Left ventricle myocardium superior (tissue), 1 donor: ENCODE data around the gene TDRD10. TPM values are rescaled to one million over a fixed set of nuclear protein-coding genes. Genes with fewer than 3 reads are reported as not detected.

Source experiments
- ATAC-seq: fragments of 200-7000 bp; cut with Tn5 transposase; one replicate; pipeline ENCODE4 v1.9.1; 2020; ENCODE audit warnings: mild to moderate bottlenecking, moderate library complexity
- DNase-seq: peaks from one replicate; pipeline ENCODE4 v3.0.0-alpha.2; 2020
- intact Hi-C: fragments of 100-400 bp; cut with micrococcal nuclease; formaldehyde crosslinking; loops from one replicate; pipeline ENCODE4 v1.11.0; 2022
- total RNA-seq: library from RNA; stranded (reverse); fragmentation: NEBNext Ultra II Directional; extraction: Animal tissue kit (Norgen Biotek cat#: 25700); gene quantifications from one replicate; pipeline ENCODE4 v1.2.1, GENCODE V29; 2021
- donor health status: DM: no; HTN: yes; CAD: no; lungs with severe emphysema.

Gene TDRD10
- total RNA-seq, 1 donor from 2014 or later: 1.9 TPM

DNA sequence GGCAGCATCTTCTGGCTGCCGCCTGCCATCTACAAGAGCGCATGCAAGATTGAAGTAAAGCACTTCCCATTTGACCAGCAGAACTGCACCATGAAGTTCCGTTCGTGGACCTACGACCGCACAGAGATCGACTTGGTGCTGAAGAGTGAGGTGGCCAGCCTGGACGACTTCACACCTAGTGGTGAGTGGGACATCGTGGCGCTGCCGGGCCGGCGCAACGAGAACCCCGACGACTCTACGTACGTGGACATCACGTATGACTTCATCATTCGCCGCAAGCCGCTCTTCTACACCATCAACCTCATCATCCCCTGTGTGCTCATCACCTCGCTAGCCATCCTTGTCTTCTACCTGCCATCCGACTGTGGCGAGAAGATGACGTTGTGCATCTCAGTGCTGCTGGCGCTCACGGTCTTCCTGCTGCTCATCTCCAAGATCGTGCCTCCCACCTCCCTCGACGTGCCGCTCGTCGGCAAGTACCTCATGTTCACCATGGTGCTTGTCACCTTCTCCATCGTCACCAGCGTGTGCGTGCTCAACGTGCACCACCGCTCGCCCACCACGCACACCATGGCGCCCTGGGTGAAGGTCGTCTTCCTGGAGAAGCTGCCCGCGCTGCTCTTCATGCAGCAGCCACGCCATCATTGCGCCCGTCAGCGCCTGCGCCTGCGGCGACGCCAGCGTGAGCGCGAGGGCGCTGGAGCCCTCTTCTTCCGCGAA, 69.4 kb downstream of the TDRD10 start:
- DNase-seq (no peak), ATAC-seq (no peak)
- intact Hi-C loops: no loop called here

DNA sequence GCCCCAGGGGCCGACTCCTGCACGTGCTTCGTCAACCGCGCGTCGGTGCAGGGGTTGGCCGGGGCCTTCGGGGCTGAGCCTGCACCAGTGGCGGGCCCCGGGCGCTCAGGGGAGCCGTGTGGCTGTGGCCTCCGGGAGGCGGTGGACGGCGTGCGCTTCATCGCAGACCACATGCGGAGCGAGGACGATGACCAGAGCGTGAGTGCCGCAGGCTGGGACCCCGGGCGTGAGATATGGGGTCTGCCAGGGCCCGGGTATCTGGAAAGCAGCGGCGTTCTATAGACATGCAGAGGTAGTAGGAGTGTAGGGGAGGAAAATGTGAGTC, 69.9 kb downstream of the TDRD10 start:
- intact Hi-C loops: no loop called here
- ATAC-seq: no peak
- no peak for DNase-seq

DNA sequence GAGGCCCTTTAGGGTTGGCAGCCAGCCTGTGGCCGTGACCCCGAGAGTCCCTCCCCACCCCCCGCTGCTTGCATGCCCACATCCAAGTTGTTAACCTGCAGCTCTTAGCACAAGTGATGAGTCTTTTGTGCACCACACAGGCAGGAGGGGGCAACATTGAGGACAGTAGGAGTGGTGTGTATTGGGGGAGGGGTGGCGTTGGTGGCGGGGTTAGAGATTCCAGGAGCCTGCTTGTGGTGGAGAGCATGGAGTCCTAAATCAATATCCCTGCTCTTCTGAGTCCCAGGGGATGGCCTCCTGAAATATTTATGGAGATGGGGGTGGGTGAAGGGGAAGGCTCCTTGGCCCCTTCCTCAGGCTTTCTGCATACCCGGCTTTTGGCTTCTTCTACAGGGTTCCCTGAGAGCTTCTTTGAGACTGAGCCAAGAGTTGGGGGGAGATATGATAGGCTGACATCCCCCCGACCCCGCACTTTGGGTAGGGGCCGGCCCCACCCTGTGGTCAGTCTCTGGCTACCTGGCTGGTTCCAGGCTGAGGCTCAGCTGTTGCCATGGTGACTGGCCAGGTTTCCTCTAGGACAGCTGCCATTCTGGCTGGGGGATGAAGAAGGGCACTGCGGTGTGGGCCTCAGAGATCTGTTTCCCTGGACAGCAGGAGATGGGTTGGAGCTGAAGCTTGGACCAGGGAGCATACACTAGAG, 70.6 kb downstream of the TDRD10 start:
- DNase-seq: no peak
- intact Hi-C loops: no loop called here
- ATAC-seq: no peak

DNA sequence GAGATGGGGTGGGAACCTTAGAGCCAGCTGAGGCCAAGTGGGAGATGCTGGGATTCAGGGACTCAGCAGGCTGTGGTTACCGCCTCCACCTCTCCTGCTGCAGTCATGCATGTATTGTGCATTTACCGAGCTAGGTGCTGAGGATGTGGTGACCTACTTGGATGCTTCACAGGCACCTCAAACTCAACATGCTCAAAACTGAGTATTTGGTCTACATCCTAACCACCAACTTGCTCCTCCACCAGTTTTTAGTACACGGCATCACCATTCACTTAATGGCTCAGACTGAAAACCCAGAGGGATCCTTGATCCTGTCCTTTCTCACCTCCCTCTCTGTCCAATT, 71.1 kb downstream of the TDRD10 start:
- DNase-seq (no peak), ATAC-seq (no peak)
- intact Hi-C loops: no loop called here

DNA sequence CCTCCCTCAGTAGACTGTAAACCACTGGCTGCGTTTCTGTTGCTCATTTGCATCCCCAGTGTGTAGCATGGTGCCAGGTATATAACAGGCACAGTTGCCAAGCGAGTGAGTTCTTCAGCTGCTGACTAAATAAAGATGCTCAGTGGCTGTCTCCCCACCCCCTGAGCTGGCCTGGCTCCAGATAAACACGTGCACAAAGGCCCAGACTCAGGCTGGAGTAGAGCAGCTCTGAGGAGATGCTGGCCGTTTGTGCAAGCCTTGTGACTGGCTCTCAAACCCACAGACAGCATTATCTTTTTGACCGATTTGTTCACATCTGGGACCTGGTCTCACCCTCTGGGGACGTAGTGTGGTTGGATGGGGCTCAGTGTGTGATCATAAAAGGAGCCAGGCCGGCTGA, 72.7 kb downstream of the TDRD10 start:
- no peak for ATAC-seq
- intact Hi-C loops: no loop called here
- no peak for DNase-seq

DNA sequence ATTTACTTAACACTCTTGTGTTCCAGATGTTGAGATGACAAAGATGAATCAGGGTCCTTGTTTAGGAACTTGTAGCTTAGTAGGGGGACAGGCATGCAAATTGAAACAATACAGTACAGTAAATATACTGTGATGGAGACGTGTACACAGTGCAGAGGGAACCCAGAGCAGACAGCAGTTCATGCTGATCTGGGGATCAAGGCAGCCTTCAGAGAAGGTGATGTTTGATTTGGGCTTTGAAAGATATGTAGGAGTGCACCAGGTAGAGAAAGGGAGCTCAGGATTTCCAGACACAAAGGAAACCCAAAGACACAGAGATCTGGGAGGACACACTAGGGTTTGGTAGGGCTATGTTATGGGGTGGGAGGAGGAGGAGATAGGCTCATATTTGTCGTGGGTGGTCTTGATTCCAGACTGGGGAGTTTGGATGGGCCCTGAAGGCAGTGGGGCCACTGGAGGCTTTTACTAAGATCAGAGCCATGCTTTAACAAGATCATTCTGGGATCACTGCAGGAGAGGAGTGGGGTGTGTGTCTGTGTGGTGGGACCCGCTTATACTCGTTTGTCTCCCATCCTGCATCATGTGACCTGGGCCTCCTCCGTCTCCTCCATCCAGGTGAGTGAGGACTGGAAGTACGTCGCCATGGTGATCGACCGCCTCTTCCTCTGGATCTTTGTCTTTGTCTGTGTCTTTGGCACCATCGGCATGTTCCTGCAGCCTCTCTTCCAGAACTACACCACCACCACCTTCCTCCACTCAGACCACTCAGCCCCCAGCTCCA, 73.3 kb downstream of the TDRD10 start:
- DNase-seq (no peak), ATAC-seq (no peak)
- intact Hi-C loops: no loop called here

DNA sequence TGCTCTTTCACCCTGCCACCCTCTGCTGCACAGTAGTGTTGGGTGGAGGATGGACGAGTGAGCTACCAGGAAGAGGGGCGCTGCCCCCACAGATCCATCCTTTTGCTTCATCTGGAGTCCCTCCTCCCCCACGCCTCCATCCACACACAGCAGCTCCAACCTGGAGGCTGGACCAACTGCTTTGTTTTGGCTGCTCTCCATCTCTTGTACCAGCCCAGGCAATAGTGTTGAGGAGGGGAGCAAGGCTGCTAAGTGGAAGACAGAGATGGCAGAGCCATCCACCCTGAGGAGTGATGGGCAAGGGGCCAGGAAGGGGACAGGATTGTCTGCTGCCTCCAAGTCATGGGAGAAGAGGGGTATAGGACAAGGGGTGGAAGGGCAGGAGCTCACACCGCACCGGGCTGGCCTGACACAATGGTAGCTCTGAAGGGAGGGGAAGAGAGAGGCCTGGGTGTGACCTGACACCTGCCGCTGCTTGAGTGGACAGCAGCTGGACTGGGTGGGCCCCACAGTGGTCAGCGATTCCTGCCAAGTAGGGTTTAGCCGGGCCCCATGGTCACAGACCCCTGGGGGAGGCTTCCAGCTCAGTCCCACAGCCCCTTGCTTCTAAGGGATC, 74.0 kb downstream of the TDRD10 start:
- DNase-seq: no peak
- intact Hi-C loops: no loop called here
- no peak for ATAC-seq

DNA sequence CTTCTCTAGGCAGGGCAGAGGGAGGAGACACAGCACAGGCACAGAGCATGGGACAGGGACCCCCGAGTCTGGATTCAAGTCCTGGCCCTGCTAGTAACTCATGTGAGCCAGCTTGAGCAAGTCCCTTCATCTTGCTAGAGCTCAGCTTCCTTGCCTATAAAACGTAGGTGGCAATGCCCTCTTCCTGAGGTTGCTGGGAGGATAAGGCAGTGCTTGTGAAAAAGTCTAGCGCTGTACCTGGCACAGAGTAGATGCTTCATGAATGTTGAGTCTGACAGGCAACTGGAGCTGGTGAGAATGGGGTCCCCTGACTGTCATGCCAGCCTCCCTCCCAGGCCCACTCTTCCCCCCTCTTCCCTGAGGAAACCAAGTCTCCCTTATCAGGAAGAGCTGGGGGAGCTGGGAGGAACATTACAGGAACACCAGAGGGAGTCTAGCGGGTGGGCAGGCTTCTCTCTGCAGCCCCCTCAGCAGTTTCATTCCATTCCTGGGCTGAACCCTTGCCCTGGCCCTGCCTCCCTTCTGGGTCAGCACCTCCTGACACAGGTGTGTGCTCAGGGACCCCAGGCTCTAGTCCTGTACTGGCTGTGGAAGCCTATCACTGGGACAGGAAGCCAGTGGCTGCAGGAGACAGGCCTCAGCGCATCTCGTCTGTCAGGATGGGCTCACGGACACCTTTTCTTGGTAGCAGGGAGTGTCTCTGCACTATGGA, 75.5 kb downstream of the TDRD10 start:
- DNase-seq: no peak
- intact Hi-C loops: no loop called here
- ATAC-seq: no peak

DNA sequence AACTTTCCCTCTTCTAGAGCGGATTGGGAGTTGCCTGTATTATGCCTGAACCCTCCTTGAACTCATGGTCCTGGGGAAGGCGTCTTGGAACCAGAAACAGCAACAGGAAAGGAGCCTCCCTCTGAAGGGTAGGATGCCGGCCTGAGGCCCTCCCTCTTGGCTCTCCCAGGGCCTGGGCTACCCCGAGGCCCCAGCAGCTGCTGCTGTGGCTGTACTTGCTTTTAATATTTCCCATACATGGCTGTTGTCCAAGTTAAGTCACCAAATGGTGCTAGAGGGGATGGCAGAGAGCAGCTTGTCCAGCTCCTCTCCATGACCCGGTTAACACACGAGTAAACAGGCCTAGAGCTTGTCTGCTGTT, 76.0 kb downstream of the TDRD10 start:
- ATAC-seq (peak; percentile 66), DNase-seq (no peak)
- intact Hi-C loops: no loop called here

DNA sequence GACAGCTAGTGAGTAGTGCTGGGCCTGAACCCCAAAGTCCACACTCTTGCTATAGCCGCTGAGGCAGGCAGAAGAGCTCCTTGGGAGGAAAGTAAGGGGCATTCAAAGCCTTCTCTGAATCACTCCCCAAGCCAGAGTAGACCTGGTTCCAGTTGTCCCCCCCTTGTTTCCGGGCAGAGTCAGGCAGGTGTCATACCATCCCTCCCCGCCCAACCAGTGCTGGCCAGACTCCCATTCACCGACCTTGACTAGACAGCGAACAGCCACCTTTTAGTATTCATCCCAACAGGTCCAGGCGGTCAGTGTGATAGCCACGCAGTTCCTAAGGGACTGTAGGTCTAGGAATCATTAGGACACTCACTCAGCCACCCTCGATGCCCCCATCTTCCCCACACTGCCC, 77.4 kb downstream of the TDRD10 start:
- intact Hi-C loops: no loop called here
- DNase-seq (no peak), ATAC-seq (no peak)

DNA sequence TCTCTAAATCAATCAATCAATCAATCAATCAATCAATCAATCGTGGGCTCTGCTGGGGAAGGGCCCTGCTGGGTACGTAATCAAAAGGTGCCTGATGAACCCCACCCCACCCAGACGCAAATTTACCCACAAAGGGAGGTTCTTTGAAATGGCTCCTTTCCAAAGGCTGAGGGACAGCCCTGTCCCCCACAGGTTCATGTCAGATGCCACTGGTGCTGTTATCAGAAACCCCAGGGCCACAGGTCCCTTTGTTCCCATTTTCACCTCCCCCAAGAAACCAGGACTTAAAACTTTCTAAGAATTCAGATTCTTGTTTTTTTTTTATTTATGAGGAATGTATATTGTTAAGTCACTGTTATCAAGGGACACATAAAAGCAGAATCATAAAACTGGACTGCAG, 79.7 kb downstream of the TDRD10 start:
- intact Hi-C loops: no loop called here
- ATAC-seq (no peak), DNase-seq (no peak)

DNA sequence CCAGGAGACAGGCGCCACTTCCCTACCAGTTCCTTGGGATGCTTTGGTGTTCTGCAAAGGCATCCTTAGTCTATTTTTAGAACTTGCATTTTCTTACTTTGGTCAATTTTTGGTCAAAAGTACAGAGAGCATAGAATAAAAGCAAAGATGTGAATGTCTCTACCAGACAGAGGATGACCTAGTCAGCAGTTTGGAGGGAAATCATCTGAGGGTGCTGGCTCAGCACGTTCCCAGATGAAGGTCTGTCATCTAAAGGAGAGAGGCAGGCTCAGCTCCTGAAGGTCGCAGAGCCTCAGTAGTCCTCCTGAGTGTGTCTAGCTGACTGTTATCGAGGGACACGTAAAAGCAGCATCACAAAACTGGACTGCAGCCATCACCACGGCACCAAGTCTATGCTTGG, 80.9 kb downstream of the TDRD10 start:
- intact Hi-C loops: no loop called here
- ATAC-seq (peak; percentile 28), DNase-seq (no peak)

DNA sequence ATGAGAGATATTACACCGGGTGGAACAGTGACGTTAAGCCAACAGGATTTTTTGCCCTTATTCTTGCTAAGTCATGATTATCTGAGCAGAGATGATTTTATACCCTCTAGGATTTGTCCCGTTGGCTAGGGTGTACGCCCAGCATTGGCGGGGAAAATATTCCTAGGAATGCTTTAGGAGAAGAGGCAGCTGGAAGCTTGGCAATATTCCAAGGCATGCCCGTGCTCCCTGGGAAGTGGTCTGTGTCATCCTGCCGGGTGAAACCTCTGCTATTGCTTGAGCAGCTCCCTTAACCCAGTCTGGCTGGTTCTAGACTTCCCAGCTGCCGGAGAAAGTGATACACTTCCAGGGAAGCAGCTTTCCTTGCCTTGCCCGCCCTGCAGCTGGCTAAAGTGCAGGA, 81.8 kb downstream of the TDRD10 start:
- ATAC-seq: peak; percentile 20
- DNase-seq: no peak
- intact Hi-C loops: no loop called here

DNA sequence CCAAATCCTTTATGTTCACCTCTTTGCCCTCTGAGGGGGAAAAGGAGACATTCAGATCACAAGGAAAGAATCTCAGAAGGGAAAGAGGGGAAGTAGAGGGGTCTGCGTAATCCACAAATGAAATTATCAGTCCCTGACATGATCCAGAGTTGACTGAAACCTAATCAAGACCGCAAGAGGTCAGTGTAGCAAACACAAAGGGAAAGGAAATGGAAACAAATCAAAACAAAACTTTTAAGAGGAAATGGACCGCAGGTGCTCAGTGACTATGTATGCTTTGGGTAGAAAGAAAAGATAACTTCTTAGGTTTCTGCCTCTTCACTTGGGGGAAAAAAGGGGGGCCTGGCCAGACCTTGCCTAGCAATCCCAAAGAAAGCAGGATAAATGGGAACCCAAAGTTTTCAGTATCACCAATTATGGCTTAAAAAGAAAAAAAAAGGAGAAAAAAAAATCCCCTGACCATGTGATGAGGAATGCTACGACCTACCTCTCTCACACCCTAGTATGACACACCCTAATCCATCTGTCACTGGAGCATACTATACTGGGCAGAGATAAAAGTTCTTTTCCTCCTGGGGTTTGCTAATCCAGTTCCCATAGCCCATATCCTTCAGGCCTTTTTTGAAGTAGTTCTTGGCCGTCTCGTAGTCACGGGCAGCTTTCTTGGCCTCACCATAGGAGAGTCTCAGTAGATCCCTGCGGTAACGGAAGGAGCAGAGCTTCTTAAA, 82.4 kb downstream of the TDRD10 start:
- DNase-seq (no peak), ATAC-seq (no peak)
- intact Hi-C loops: no loop called here

DNA sequence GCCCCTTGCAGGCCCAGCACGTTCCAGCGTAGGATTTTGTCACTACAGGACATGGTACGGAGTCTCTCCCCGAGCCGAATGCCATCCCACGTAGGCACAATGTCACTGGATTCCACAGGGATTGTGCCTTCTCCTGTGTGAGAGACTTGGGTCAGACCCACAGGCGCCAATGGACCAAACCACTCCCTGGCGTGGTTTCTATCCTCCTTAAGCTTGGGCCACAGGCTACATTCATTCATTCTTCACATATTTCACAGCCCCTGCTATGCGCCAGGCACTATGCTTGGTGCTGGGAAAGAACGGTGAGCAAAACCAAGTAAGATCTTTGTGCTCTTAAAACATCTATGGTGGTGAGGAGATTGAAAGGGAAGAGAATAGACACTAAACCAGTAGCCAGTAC, 84.2 kb downstream of the TDRD10 start:
- ATAC-seq (no peak), DNase-seq (no peak)
- intact Hi-C loops: no loop called here

DNA sequence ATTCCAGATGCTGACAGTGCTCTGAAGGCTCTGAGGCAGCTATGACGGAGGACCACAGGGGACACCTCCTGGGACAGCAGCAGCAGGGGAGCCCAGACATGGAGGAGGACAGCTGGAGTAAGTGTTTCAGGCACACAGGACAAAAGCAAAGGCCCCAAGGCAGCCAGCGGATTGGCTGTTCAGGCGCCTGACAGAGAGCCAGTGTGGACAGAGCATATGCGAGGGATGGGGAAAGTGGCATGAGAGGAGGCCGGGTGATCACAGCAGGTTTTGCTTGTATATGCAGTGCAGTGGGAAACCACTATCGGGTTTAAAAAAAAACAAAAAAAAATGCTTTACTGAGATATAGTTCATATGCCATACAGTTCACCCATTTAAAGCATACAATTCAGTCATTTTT, 84.6 kb downstream of the TDRD10 start:
- ATAC-seq (no peak), DNase-seq (no peak)
- intact Hi-C loops: no loop called here

DNA sequence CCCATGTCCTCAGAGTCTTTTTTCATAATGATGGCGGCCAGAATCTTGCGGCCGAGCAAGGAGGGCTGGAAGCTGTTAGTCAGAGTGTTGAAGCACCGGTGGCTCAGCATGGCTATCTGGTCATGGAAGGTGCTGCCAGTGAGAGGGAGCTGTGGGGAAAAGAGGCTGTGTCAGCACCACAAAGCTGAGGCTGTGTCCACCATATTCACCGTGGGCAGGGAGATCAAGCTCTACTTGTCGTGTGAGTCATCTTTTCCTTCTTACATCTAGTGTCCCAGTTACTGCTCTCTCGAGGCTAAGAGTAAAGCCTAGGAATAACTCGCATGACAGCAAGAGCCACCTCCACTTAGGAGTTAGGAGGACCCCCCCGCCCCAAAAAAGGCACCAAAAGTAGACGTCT, 87.8 kb downstream of the TDRD10 start:
- ATAC-seq (no peak), DNase-seq (no peak)
- intact Hi-C loops: no loop called here

DNA sequence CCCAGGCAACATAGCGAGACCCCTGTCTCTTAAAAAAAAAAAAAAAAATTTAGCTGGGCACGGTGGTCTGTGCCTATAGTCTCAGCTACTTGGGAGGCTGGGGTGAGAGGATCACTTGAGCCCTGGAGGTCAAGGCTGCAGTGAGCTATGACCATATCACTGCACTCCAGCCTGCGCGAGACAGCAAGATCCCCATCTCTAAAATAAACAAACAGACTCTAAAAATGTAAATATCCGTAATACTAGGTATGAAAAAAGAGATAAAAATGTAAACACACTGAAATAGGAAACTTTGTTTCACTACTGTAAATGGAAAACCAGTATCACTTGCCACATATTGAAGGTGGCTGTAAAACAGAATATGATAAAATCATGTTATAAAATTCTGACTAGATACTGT, 88.7 kb downstream of the TDRD10 start:
- no peak for ATAC-seq
- intact Hi-C loops: no loop called here

DNA sequence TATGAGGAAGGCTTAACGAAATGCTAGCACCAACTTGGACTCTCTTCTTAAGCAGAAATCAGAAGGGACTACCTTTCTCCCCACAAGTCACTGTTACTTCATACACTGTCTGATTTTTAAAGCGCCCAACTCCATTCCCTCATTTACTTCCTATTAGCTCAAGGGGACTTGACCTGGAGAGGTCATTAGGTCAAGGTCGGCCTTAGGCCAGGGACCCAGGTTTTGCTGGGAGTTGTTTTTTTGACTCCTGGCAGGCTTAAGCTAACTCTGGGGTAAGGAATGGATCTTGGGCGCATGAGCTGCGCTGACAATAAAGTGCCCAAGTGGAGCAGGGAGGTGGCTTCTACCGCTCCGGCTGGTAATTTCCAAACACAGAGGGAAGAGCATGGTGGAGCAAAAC, 89.2 kb downstream of the TDRD10 start:
- intact Hi-C loops: no loop called here
- ATAC-seq (no peak), DNase-seq (no peak)

More for the DNA sequence above, 88.7 kb downstream of the TDRD10 start:
- DNase-seq: no peak
